Choroid plexus epithelial cell (primary cell): ENCODE measurements around the gene VEGFA.

Source experiments
- DNase-seq: peaks from one replicate; pipeline ENCODE4 v3.0.0-alpha.2; 2010; ENCODE audit warnings: low read depth
- H3K4me3 ChIP-seq: 2 replicates; pipeline ENCODE4 v1.5.1; 2011; ENCODE audit warnings: low read depth, mild to moderate bottlenecking, control low read depth, low read length, moderate library complexity
- TF ChIP-seq, protein P1 (sequence below): conservative IDR thresholded peaks from 2 replicates; pipeline ENCODE4 v1.5.1; 2011; ENCODE audit warnings: low read depth, mild to moderate bottlenecking, control low read depth, inconsistent platforms, low read length, moderate library complexity

The VEGFA gene

DNA sequence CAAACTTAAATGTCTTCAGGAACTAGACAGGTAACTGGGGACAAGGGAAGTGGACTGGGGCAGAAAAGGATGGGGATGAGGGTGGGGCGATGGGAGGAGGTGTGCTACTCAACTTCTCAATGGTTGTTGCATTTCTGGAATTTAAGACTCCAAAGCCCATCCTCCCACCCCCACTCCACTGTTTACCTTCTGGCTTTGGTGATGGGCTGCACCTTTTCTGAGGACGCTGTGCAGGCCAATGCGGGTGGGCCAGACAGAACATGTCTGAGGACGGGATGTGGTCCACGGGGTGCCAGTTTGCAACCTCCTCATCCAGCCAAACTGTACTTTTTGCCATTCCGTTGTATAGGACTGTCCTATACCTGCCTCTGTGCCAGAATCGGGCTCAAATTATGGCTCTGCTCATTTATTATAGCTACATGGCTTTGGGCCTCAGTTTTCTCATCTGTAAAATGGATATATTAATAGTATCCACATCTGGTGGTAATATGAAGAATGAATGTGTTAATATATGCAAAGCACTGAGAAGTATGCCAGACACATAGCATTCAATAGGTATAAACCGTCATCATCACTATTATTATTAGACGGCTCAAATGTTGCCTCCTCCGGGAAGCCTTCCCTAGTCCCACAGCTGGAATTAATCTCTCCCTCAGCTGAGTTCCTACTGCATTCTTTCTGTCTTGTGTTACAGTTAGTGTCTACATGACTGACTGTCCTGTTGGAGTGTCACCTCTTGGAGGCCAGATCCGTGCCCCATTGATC lies 31.0 kb upstream of the VEGFA start:
- TF ChIP-seq, protein P1, sequence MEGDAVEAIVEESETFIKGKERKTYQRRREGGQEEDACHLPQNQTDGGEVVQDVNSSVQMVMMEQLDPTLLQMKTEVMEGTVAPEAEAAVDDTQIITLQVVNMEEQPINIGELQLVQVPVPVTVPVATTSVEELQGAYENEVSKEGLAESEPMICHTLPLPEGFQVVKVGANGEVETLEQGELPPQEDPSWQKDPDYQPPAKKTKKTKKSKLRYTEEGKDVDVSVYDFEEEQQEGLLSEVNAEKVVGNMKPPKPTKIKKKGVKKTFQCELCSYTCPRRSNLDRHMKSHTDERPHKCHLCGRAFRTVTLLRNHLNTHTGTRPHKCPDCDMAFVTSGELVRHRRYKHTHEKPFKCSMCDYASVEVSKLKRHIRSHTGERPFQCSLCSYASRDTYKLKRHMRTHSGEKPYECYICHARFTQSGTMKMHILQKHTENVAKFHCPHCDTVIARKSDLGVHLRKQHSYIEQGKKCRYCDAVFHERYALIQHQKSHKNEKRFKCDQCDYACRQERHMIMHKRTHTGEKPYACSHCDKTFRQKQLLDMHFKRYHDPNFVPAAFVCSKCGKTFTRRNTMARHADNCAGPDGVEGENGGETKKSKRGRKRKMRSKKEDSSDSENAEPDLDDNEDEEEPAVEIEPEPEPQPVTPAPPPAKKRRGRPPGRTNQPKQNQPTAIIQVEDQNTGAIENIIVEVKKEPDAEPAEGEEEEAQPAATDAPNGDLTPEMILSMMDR: no peak
- no peak overlapping the region for H3K4me3 ChIP-seq
- no peak for DNase-seq

GRCh38 chr6:43739642-43740091 lies 30.3 kb upstream of the VEGFA start:
- TF ChIP-seq, protein P1: no peak
- DNase-seq: no peak
- no peak overlapping the region for H3K4me3 ChIP-seq

DNA sequence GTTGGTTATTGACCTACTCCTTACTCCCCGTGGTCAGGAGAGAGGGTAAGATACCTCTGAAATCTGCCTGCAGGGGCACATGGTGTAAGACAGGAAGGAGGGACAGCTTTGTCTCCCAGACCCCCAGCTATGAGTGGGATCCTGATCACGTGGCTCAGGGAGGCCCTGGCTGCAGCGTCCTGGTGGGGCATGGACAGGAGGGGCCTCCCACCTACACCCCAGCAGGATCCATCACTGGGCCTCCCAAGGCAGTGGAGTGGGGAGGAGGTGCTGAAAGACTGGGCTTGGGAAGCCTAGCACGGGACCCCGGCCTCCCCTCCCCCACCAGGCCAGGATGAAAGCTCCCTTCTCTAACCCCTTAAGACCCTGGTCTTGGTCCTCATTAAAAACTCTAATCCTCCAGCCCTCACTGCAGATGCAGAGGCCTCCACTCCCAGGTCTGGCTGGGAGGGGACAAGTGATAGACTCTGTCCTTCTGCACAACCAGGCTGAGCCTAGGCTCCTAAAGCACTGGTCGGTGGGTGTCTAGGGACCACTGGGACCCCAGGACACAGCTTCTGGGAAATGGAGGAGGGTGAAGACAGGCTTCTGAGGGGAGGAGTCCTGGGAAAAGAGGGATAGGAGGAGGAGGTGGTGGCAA lies 29.6 kb upstream of the VEGFA start:
- no peak for DNase-seq
- H3K4me3 ChIP-seq: no peak overlapping the region
- TF ChIP-seq, protein P1: no peak

DNA sequence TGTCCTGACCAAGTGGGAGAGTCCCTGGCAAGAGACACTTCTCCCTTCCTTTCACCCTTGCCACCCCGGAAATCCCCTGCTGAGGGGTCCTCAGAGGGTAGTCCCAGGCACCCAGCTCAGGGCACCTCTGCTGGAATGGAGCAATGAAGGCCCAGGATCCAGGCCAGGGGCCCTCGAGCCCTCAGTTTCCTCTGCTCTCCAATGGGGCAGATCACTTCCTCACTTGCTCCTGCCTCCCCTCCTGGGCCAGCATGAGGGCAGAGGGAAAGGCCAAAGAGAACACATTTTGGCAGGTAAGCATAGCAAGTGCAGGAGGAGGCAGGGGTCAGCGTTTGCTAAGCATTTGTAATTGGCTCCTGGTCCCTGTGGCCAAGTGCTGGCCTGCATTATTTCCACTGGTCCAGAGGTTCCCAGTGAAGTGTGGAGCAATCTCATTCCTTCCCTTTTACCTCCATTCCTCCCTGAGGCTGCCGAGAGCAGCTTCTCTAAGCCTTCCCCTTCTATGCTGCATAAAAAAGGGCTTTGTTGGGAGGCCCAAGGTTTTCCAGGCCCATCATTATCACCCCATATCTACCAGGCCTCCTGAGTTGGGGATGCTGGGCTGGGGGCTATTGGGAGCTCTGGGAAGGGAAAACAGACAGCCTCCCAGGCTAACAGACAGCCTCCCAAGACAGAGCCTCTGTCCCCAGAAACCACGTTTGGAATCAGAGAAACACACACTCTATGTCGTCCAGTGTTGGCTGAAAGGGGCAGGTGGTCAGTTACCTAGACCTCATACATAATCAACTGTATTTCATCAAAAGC lies 28.8 kb upstream of the VEGFA start:
- no peak overlapping the region for H3K4me3 ChIP-seq
- DNase-seq: no peak
- TF ChIP-seq, protein P1: no peak

GRCh38 chr6:43741829-43742228 lies 28.2 kb upstream of the VEGFA start:
- H3K4me3 ChIP-seq: no peak overlapping the region
- TF ChIP-seq, protein P1: no peak
- no peak for DNase-seq

DNA sequence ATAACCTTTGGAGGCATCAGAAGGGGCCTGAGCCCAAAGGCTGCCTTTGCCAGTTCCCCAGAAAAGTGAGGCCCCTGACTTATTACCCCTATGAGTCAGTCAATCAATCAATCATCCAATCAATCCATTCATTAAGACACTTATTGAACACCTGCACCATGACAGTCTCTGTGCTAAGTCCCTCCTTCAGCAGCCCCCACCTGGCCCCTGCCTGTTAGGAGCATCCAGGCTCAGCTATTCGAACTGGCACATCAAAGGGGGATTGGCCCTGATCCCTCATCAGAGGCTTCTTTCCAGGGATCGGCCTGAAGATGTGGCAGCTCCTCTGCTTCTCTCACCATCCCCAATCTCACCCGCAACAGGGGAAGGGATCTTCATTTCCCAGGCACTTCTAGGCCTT lies 27.7 kb upstream of the VEGFA start:
- H3K4me3 ChIP-seq: no peak overlapping the region
- DNase-seq: no peak

More for the DNA sequence above, 27.7 kb upstream of the VEGFA start:
- TF ChIP-seq, protein P1: no peak
